ENCODE data around the gene PRSS57.
"Not testable (repeated sequence)": the region's sequence is repeated elsewhere in the genome, so short reads cannot be mapped to it uniquely, and the experiment has no call there.

The PRSS57 gene

GRCh38 chr19:666985-667573 lies 28.2 kb downstream of the PRSS57 start:
- not testable (repeated sequence) for DNase-seq

GRCh38 chr19:664913-665443 lies 30.3 kb downstream of the PRSS57 start:
- no peak for DNase-seq

GRCh38 chr19:663682-664117 lies 31.6 kb downstream of the PRSS57 start:
- no peak for DNase-seq

GRCh38 chr19:662962-663681 lies 32.1 kb downstream of the PRSS57 start, which contains the start of gene RNF126:
Gene RNF126, minus strand, starts transcription at chr19:663214. Its CDS starts 93 bp downstream, at chr19:663121.
- peak; percentile 45 for DNase-seq

- DNase-seq: no peak
Observed at GRCh38 chr19:662207-662961, 32.9 kb downstream of the PRSS57 start.

GRCh38 chr19:661427-662196 lies 33.6 kb downstream of the PRSS57 start:
- no peak for DNase-seq

GRCh38 chr19:660793-661426 lies 34.3 kb downstream of the PRSS57 start:
- no peak for DNase-seq

GRCh38 chr19:658916-659839 lies 36.1 kb downstream of the PRSS57 start:
- DNase-seq: no peak

- no peak for DNase-seq
Observed at GRCh38 chr19:658059-658839, 37.0 kb downstream of the PRSS57 start.

- no peak for DNase-seq
Observed at GRCh38 chr19:657611-658010, 37.6 kb downstream of the PRSS57 start.

- no peak for DNase-seq
Observed at GRCh38 chr19:656751-657559, 38.3 kb downstream of the PRSS57 start.

GRCh38 chr19:655691-656090 lies 39.6 kb downstream of the PRSS57 start:
- DNase-seq: no peak

- no peak for DNase-seq
Observed at GRCh38 chr19:653425-653824, 41.8 kb downstream of the PRSS57 start.

- DNase-seq: no peak
Observed at GRCh38 chr19:652467-653389, 42.5 kb downstream of the PRSS57 start.

- no peak for DNase-seq
Observed at GRCh38 chr19:651991-652390, 43.3 kb downstream of the PRSS57 start.

GRCh38 chr19:651114-651818 lies 44.0 kb downstream of the PRSS57 start:
- DNase-seq: no peak

GRCh38 chr19:650121-650520 lies 45.1 kb downstream of the PRSS57 start:
- DNase-seq: no peak
